Loucy (cell line): Measurements from ENCODE around the gene MAPK1IP1L.
"Not testable (repeated sequence)": the region's sequence is repeated elsewhere in the genome, so short reads cannot be mapped to it uniquely, and the experiment has no call there.

Experiments used
- CTCF ChIP-seq: fragments of 200-600 bp; sonication (generic); conservative IDR thresholded peaks from 2 replicates; pipeline ENCODE4 v1.5.1; 2014; ENCODE audit warnings: mild to moderate bottlenecking, antibody characterized with exemption, low read length
- EZH2phosphoT487 ChIP-seq: fragments of 200-600 bp; IDR thresholded peaks from 2 replicates; pipeline ENCODE4 v1.6.1; 2018; ENCODE audit warnings: antibody characterized with exemption, mild to moderate bottlenecking, moderate library complexity, borderline replicate concordance

GRCh38 chr14:55037995-55038394, 13.5 kb upstream of the MAPK1IP1L start:
- TF ChIP-seq CTCF, EZH2phosphoT487: not testable (repeated sequence)
